ENCODE measurements around the gene NOTCH3.
A peak's percentile ranks its signal among the peaks of the same experiment; 100 is the strongest.

Gene NOTCH3

GRCh38 chr19:15241259-15241910 lies 40.6 kb upstream of the NOTCH3 start:
- peaks cover 35% of the 10 kb centered on the region for H3K36me3 Mint-ChIP-seq (ENCODE audit: low read depth)
- H3K27ac Mint-ChIP-seq = no peak overlapping the region
- H3K4me1 Mint-ChIP-seq (ENCODE audit: low read depth) = no peaks in the 10 kb centered on the region
- no peaks in the 10 kb centered on the region for H3K9me3 Mint-ChIP-seq
- H3K27me3 Mint-ChIP-seq (ENCODE audit: low read depth) = no peaks in the 10 kb centered on the region
- DNase-seq (ENCODE audit: low spot score) = no peak
- H3K4me3 Mint-ChIP-seq = no peak overlapping the region

- Mint-ChIP-seq H3K36me3 (ENCODE audit: low read depth) (peaks cover 36% of the 10 kb centered on the region), H3K27me3 (ENCODE audit: low read depth) (no peaks in the 10 kb centered on the region), H3K4me3 (no peak overlapping the region), H3K9me3 (no peaks in the 10 kb centered on the region), H3K4me1 (ENCODE audit: low read depth) (no peaks in the 10 kb centered on the region), H3K27ac (no peak overlapping the region)
- no peak for DNase-seq (ENCODE audit: low spot score)
These were observed 39.7 kb upstream of the NOTCH3 start for GRCh38 chr19:15240515-15240914.

GRCh38 chr19:15239337-15239949 lies 38.6 kb upstream of the NOTCH3 start:
- Mint-ChIP-seq H3K4me1 (ENCODE audit: low read depth) (no peaks in the 10 kb centered on the region), H3K27me3 (ENCODE audit: low read depth) (peaks cover 3% of the 10 kb centered on the region), H3K9me3 (no peaks in the 10 kb centered on the region), H3K36me3 (ENCODE audit: low read depth) (peaks cover 33% of the 10 kb centered on the region), H3K27ac (no peak overlapping the region), H3K4me3 (no peak overlapping the region)
- no peak for DNase-seq (ENCODE audit: low spot score)

- H3K27me3 Mint-ChIP-seq (ENCODE audit: low read depth) = peaks cover 8% of the 10 kb centered on the region
- H3K36me3 Mint-ChIP-seq (ENCODE audit: low read depth) = peaks cover 28% of the 10 kb centered on the region
- no peak overlapping the region for H3K4me3 Mint-ChIP-seq
- H3K27ac Mint-ChIP-seq = no peak overlapping the region
- no peak for DNase-seq (ENCODE audit: low spot score)
- H3K9me3 Mint-ChIP-seq = no peaks in the 10 kb centered on the region
- H3K4me1 Mint-ChIP-seq (ENCODE audit: low read depth) = no peaks in the 10 kb centered on the region
These were observed 37.9 kb upstream of the NOTCH3 start for GRCh38 chr19:15238639-15239155.

- DNase-seq (ENCODE audit: low spot score) = no peak
- Mint-ChIP-seq H3K9me3 (no peaks in the 10 kb centered on the region), H3K4me1 (ENCODE audit: low read depth) (no peaks in the 10 kb centered on the region), H3K4me3 (no peak overlapping the region), H3K27ac (no peak overlapping the region), H3K27me3 (ENCODE audit: low read depth) (peaks cover 12% of the 10 kb centered on the region), H3K36me3 (ENCODE audit: low read depth) (peaks cover 25% of the 10 kb centered on the region)
These were observed 37.2 kb upstream of the NOTCH3 start for GRCh38 chr19:15237759-15238638.

GRCh38 chr19:15236886-15237285 lies 36.1 kb upstream of the NOTCH3 start:
- Mint-ChIP-seq H3K36me3 (ENCODE audit: low read depth) (peaks cover 23% of the 10 kb centered on the region), H3K27ac (no peak overlapping the region), H3K27me3 (ENCODE audit: low read depth) (peaks cover 21% of the 10 kb centered on the region), H3K4me3 (no peak overlapping the region), H3K9me3 (no peaks in the 10 kb centered on the region), H3K4me1 (ENCODE audit: low read depth) (no peaks in the 10 kb centered on the region)
- DNase-seq (ENCODE audit: low spot score) = no peak

GRCh38 chr19:15235781-15236180 lies 35.0 kb upstream of the NOTCH3 start:
- Mint-ChIP-seq H3K27ac (no peak overlapping the region), H3K4me3 (no peak overlapping the region), H3K4me1 (ENCODE audit: low read depth) (no peaks in the 10 kb centered on the region), H3K36me3 (ENCODE audit: low read depth) (peaks cover 23% of the 10 kb centered on the region), H3K27me3 (ENCODE audit: low read depth) (peaks cover 30% of the 10 kb centered on the region), H3K9me3 (no peaks in the 10 kb centered on the region)
- no peak for DNase-seq (ENCODE audit: low spot score)

- DNase-seq (ENCODE audit: low spot score) = no peak
- Mint-ChIP-seq H3K4me3 (no peak overlapping the region), H3K4me1 (ENCODE audit: low read depth) (no peaks in the 10 kb centered on the region), H3K27ac (no peak overlapping the region), H3K36me3 (ENCODE audit: low read depth) (peaks cover 20% of the 10 kb centered on the region), H3K27me3 (ENCODE audit: low read depth) (peaks cover 35% of the 10 kb centered on the region), H3K9me3 (no peaks in the 10 kb centered on the region)
These were observed 33.8 kb upstream of the NOTCH3 start for GRCh38 chr19:15234431-15235130.

- Mint-ChIP-seq H3K27ac (no peak overlapping the region), H3K4me3 (no peak overlapping the region), H3K27me3 (ENCODE audit: low read depth) (peaks cover 35% of the 10 kb centered on the region), H3K36me3 (ENCODE audit: low read depth) (peaks cover 11% of the 10 kb centered on the region), H3K9me3 (no peaks in the 10 kb centered on the region), H3K4me1 (ENCODE audit: low read depth) (no peaks in the 10 kb centered on the region)
- no peak for DNase-seq (ENCODE audit: low spot score)
These were observed 30.5 kb upstream of the NOTCH3 start for GRCh38 chr19:15231271-15231670.

- H3K9me3 Mint-ChIP-seq = no peaks in the 10 kb centered on the region
- peaks cover 8% of the 10 kb centered on the region for H3K4me1 Mint-ChIP-seq (ENCODE audit: low read depth)
- no peaks in the 10 kb centered on the region for H3K36me3 Mint-ChIP-seq (ENCODE audit: low read depth)
- H3K27me3 Mint-ChIP-seq (ENCODE audit: low read depth) = peaks cover 33% of the 10 kb centered on the region
- H3K27ac Mint-ChIP-seq = no peak overlapping the region
- no peak overlapping the region for H3K4me3 Mint-ChIP-seq
- no peak for DNase-seq (ENCODE audit: low spot score)
These were observed 26.5 kb upstream of the NOTCH3 start for GRCh38 chr19:15227261-15227660.

- no peaks in the 10 kb centered on the region for H3K9me3 Mint-ChIP-seq
- H3K27me3 Mint-ChIP-seq (ENCODE audit: low read depth) = peaks cover 26% of the 10 kb centered on the region
- H3K27ac Mint-ChIP-seq = no peak overlapping the region
- DNase-seq (ENCODE audit: low spot score) = no peak
- no peaks in the 10 kb centered on the region for H3K36me3 Mint-ChIP-seq (ENCODE audit: low read depth)
- H3K4me3 Mint-ChIP-seq = no peak overlapping the region
- peaks cover 8% of the 10 kb centered on the region for H3K4me1 Mint-ChIP-seq (ENCODE audit: low read depth)
These were observed 25.0 kb upstream of the NOTCH3 start for GRCh38 chr19:15225760-15226159.

- peak overlapping the region; percentile 36 for H3K27ac Mint-ChIP-seq
- DNase-seq (ENCODE audit: low spot score) = no peak
- H3K4me3 Mint-ChIP-seq = peak overlapping the region; percentile 78
- H3K4me1 Mint-ChIP-seq (ENCODE audit: low read depth) = peaks cover 8% of the 10 kb centered on the region
- no peaks in the 10 kb centered on the region for H3K36me3 Mint-ChIP-seq (ENCODE audit: low read depth)
- peaks cover 23% of the 10 kb centered on the region for H3K27me3 Mint-ChIP-seq (ENCODE audit: low read depth)
- no peaks in the 10 kb centered on the region for H3K9me3 Mint-ChIP-seq
These were observed 23.0 kb upstream of the NOTCH3 start for GRCh38 chr19:15223649-15224361.

All from T-helper 2 cell treated with Interferon-gamma antibody and Interleukin-4, amounts not matched to agents 5 μg/mL and 100 μg/mL, for 36 hours (primary cell).